ENCODE data around the gene ARHGAP32.

Gene ARHGAP32

GRCh38 chr11:129063118-129063517 is 129.0 kb downstream of the ARHGAP32 start:
- in situ Hi-C loops (cut with MboI; ENCODE audit: low sequenced_read_pairs): no loop called here
- Histone ChIP-seq H3K36me3 (replicated peaks) (no peaks in the 10 kb centered on the region), H3K4me1 (peaks cover 10% of the 10 kb centered on the region), H3K4me3 (no peak overlapping the region), H3K9me3 (no peaks in the 10 kb centered on the region), H3K27me3 (ENCODE audit: low read depth) (no peaks in the 10 kb centered on the region)
- no peak for DNase-seq (ENCODE audit: low spot score in 2 of 2)

DNA sequence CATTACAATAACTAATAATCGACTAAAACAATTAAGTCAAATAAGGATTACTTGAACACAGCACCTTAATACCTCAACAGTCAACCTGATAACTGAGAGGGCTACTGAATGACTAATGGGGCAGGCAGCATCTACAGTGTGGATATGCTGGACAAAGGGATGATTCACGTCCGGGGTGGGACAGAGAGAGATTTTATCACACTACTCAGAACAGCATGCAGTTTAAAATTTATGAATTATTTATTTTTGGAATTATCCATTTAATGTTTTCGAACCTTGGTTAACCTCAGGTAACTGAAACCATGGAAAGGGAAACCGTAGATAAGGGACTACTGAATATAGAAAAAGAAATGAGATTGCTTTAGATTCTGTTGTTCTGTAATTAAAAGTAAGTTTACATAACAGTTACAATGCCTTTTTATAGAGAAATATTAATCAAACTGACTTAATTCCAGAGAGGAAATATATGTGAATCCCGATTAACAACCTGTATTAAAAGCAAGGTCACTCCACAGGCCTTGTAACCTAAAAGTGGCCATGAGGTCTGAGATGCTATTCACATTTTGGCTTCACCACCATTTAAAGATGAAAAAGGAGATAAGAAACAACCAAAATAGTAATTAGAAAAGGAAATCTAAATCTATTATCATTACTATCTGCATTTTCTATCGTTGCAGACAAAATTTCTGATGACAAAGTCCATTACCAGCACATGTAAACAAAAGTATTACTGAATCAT is 130.5 kb downstream of the ARHGAP32 start:
- Histone ChIP-seq H3K27me3 (ENCODE audit: low read depth) (no peaks in the 10 kb centered on the region), H3K4me3 (no peak overlapping the region), H3K36me3 (replicated peaks) (no peaks in the 10 kb centered on the region), H3K4me1 (no peaks in the 10 kb centered on the region), H3K9me3 (no peaks in the 10 kb centered on the region)
- in situ Hi-C loops (cut with MboI; ENCODE audit: low sequenced_read_pairs): no loop called here
- DNase-seq (ENCODE audit: low spot score in 2 of 2): no peak

DNA sequence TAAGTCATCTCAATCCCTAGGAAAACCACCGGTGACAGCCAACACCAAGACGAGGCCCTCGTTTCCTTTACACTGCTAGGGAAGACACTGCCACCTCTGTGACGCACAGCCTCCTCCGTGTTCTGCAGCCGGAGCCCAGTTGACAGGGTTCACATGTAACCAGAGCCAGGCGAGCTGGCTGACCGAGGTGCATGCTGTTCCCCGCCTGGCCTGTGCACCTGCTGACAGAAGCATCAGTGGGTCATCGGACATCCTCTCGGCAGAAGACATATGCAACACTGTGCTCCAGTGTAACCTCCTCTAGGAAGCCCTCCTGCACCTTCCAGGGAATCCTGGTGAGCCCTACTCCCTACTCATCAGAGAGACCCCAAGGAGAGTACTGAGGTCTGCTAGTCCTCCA is 135.2 kb downstream of the ARHGAP32 start:
- in situ Hi-C loops (cut with MboI; ENCODE audit: low sequenced_read_pairs): no loop called here

GRCh38 chr11:129055196-129055595 is 136.9 kb downstream of the ARHGAP32 start:
- H3K4me3 ChIP-seq: no peak overlapping the region
- no peaks in the 10 kb centered on the region for H3K36me3 ChIP-seq (replicated peaks)
- in situ Hi-C loops (cut with MboI; ENCODE audit: low sequenced_read_pairs): no loop called here
- H3K27me3 ChIP-seq (ENCODE audit: low read depth): no peaks in the 10 kb centered on the region
- no peak for DNase-seq (ENCODE audit: low spot score in 2 of 2)
- no peaks in the 10 kb centered on the region for H3K9me3 ChIP-seq
- H3K4me1 ChIP-seq: no peaks in the 10 kb centered on the region

More for the DNA sequence above, 135.2 kb downstream of the ARHGAP32 start:
- no peak overlapping the region for H3K4me3 ChIP-seq
- no peaks in the 10 kb centered on the region for H3K27me3 ChIP-seq (ENCODE audit: low read depth)
- no peaks in the 10 kb centered on the region for H3K9me3 ChIP-seq
- H3K4me1 ChIP-seq: no peaks in the 10 kb centered on the region
- H3K36me3 ChIP-seq (replicated peaks): no peaks in the 10 kb centered on the region
- DNase-seq (ENCODE audit: low spot score in 2 of 2): no peak

GRCh38 chr11:129048911-129049310 is 143.2 kb downstream of the ARHGAP32 start:
- in situ Hi-C loops (cut with MboI; ENCODE audit: low sequenced_read_pairs): no loop called here
- H3K9me3 ChIP-seq: no peaks in the 10 kb centered on the region

DNA sequence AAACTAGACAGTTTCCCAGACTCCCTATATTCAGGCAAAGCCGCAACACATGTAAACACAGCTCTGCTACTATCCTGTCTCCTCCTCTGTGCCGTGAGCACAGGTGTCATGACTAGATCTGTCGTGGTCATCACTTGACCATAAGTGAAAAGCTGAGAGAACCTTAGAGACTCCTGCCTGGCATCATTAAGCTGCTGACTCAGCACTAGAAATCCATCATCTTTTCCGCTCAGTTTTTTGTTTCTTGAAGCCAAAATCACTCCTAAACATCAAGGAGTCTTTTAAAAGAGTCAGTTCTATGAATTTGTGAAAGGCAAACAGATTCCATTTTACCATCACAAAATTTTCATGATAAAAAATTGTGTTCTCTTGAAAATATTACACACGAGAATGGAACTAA is 147.0 kb downstream of the ARHGAP32 start:
- Histone ChIP-seq H3K4me1 (no peaks in the 10 kb centered on the region), H3K4me3 (no peak overlapping the region), H3K9me3 (no peaks in the 10 kb centered on the region), H3K27me3 (ENCODE audit: low read depth) (no peaks in the 10 kb centered on the region), H3K36me3 (replicated peaks) (no peaks in the 10 kb centered on the region)
- DNase-seq (ENCODE audit: low spot score in 2 of 2): no peak
- in situ Hi-C loops (cut with MboI; ENCODE audit: low sequenced_read_pairs): no loop called here

More at GRCh38 chr11:129048911-129049310, 143.2 kb downstream of the ARHGAP32 start:
- Histone ChIP-seq H3K36me3 (replicated peaks) (no peaks in the 10 kb centered on the region), H3K4me1 (no peaks in the 10 kb centered on the region), H3K27me3 (ENCODE audit: low read depth) (no peaks in the 10 kb centered on the region), H3K4me3 (no peak overlapping the region)
- no peak for DNase-seq (ENCODE audit: low spot score in 2 of 2)

DNA sequence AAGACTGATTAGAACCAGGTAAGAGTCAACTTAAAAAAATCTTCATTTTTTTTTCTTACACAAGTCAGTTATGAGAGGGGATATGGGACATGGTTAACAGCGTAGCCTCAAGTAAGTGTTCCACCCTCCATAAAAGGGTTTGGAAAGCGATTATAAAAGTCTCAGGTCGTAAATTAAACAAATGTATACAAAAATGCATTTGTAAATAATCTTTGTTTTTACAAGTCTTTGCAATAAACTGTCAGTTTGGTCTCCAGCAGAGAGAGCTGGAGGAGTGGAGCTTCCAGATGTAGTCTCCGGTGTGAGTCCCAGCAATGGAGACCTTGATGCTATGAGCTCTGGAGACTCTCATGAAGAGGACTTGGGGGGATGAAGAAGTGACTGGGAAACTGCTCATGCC is 149.6 kb downstream of the ARHGAP32 start:
- Histone ChIP-seq H3K4me3 (no peak overlapping the region), H3K36me3 (replicated peaks) (no peaks in the 10 kb centered on the region), H3K4me1 (no peaks in the 10 kb centered on the region), H3K9me3 (no peaks in the 10 kb centered on the region), H3K27me3 (ENCODE audit: low read depth) (no peaks in the 10 kb centered on the region)
- in situ Hi-C loops (cut with MboI; ENCODE audit: low sequenced_read_pairs): no loop called here
- DNase-seq (ENCODE audit: low spot score in 2 of 2): no peak

DNA sequence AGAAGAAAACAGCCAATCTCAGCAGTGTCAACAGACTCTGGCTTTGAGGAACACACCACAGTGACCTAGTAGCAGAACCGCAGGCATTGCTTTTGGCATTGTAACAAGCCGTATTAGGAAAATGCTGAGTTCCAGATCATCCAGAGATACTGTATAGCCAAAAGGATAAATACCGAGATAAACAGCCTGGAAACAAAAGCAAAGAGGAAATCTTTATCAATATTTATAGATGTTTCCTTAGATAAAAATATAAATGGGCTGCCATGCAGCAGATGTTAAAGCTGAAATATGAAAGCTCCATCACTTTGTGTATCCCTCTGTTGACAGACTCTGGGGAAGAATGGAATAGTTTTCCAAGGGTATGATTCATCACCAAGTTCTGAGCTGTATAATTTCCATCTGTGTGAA is 150.5 kb downstream of the ARHGAP32 start:
- no peaks in the 10 kb centered on the region for H3K36me3 ChIP-seq (replicated peaks)
- in situ Hi-C loops (cut with MboI; ENCODE audit: low sequenced_read_pairs): no loop called here
- no peaks in the 10 kb centered on the region for H3K27me3 ChIP-seq (ENCODE audit: low read depth)

DNA sequence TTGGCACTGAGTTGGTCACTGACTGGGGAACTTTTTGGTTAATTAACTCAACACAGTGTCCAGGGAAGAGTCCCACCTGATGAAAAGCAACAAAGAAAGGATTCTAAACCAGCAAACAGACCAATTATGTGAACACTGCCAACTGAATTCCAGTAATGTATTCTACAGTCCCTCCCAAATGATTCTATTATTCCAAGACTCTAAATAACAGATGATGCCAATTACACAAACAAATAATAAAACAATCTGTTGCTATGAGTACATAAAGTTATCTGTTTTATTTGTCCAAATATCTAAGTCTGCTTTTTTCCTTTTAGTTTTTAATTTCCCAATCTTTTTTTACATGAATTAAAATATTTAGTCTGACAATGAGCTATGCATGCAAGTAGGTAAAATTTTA is 151.2 kb downstream of the ARHGAP32 start:
- Histone ChIP-seq H3K9me3 (no peaks in the 10 kb centered on the region), H3K4me1 (no peaks in the 10 kb centered on the region), H3K4me3 (no peak overlapping the region), H3K36me3 (replicated peaks) (no peaks in the 10 kb centered on the region), H3K27me3 (ENCODE audit: low read depth) (no peaks in the 10 kb centered on the region)
- DNase-seq (ENCODE audit: low spot score in 2 of 2): no peak
- in situ Hi-C loops (cut with MboI; ENCODE audit: low sequenced_read_pairs): no loop called here

More for the DNA sequence above, 150.5 kb downstream of the ARHGAP32 start:
- Histone ChIP-seq H3K9me3 (no peaks in the 10 kb centered on the region), H3K4me3 (no peak overlapping the region), H3K4me1 (no peaks in the 10 kb centered on the region)
- DNase-seq (ENCODE audit: low spot score in 2 of 2): no peak

GRCh38 chr11:129035244-129035643 is 156.9 kb downstream of the ARHGAP32 start:
- H3K9me3 ChIP-seq: no peaks in the 10 kb centered on the region
- H3K4me3 ChIP-seq: no peak overlapping the region
- in situ Hi-C loops (cut with MboI; ENCODE audit: low sequenced_read_pairs): no loop called here
- H3K4me1 ChIP-seq: peaks cover 11% of the 10 kb centered on the region
- H3K27me3 ChIP-seq (ENCODE audit: low read depth): no peaks in the 10 kb centered on the region
- DNase-seq (ENCODE audit: low spot score in 2 of 2): no peak
- H3K36me3 ChIP-seq (replicated peaks): no peaks in the 10 kb centered on the region

DNA sequence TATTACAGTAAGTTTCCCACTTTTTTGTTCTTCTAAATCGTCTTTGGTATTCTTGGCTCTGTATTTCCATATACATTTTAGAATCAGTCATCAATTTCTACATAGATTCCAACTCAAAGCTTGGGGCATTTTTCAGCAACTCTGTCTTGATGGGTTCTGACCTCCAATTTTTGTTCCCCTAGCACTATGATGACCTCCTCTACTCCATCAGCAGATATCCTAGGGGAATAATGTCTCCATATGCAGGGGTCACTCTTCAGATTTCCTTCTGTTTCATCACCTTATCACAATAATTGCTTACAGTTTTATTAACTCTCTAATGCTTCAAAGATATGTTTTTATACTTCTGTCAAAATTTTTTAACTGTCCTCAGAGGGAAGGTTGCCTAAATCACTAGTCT is 158.1 kb downstream of the ARHGAP32 start:
- Histone ChIP-seq H3K36me3 (replicated peaks) (no peaks in the 10 kb centered on the region), H3K4me1 (peaks cover 11% of the 10 kb centered on the region), H3K27me3 (ENCODE audit: low read depth) (no peaks in the 10 kb centered on the region), H3K9me3 (no peaks in the 10 kb centered on the region), H3K4me3 (no peak overlapping the region)
- in situ Hi-C loops (cut with MboI; ENCODE audit: low sequenced_read_pairs): no loop called here
- no peak for DNase-seq (ENCODE audit: low spot score in 2 of 2)

DNA sequence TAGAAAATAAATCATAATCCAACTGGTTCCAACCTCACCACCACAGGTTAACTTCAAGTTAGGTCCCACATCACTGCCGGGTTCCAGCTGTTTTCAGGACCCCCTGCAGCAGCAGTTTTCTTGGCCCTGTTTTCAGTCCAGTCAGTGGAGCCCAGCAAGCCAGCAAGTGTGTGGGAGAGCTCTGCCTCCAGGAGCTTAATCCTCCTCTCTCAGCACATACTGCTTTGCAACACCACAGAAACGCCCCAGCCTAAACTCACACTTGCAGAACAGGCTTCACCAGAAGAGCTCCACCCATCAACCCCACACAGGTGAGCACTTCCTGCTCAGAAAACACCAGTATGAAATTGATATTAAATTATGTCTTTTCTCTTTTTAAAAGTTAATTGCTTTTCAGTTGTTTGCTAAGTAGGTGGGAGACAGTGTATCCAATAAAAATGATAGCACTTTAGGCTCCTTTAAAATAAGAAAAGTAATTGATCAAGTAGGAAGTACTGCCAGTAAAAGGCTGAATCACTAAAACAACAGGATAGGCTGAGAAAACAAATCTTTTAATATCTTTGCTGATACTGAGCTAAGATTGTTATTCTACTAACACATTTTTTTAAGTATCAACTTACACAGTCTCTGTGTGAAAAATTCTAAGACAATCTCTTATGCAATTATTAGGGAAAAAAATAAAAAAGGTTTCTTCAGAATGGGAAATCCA is 168.0 kb downstream of the ARHGAP32 start:
- H3K4me3 ChIP-seq: no peak overlapping the region
- H3K27me3 ChIP-seq (ENCODE audit: low read depth): no peaks in the 10 kb centered on the region
- DNase-seq (ENCODE audit: low spot score in 2 of 2): no peak
- in situ Hi-C loops (cut with MboI; ENCODE audit: low sequenced_read_pairs): no loop called here
- H3K4me1 ChIP-seq: no peaks in the 10 kb centered on the region
- H3K36me3 ChIP-seq (replicated peaks): no peaks in the 10 kb centered on the region
- H3K9me3 ChIP-seq: no peaks in the 10 kb centered on the region

DNA sequence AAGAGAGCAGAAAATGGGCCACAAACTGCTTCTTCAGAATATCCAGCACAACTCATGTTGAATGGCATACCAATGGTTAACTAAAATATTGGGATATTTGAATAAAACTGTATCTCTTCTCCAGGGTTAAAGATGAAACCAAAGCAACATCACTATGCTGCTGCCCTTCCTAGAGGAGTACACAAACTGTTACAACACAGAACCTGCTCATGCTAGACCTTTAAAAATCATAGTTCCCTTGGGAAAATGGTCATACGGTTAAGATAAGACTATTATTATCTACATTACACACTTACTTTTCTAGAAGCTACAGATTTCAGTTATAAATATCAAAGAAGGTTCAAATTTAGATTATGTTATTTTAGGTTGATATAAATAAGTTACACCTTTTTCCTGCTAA is 170.8 kb downstream of the ARHGAP32 start:
- in situ Hi-C loops (cut with MboI; ENCODE audit: low sequenced_read_pairs): no loop called here
- no peak for DNase-seq (ENCODE audit: low spot score in 2 of 2)
- Histone ChIP-seq H3K9me3 (no peaks in the 10 kb centered on the region), H3K4me1 (no peaks in the 10 kb centered on the region), H3K27me3 (ENCODE audit: low read depth) (no peaks in the 10 kb centered on the region), H3K36me3 (replicated peaks) (no peaks in the 10 kb centered on the region), H3K4me3 (no peak overlapping the region)

- no peak overlapping the region for H3K4me3 ChIP-seq
- H3K4me1 ChIP-seq: no peaks in the 10 kb centered on the region
- no peaks in the 10 kb centered on the region for H3K27me3 ChIP-seq (ENCODE audit: low read depth)
- H3K9me3 ChIP-seq: no peaks in the 10 kb centered on the region
- H3K36me3 ChIP-seq (replicated peaks): no peaks in the 10 kb centered on the region
- in situ Hi-C loops (cut with MboI; ENCODE audit: low sequenced_read_pairs): no loop called here
- DNase-seq (ENCODE audit: low spot score in 2 of 2): no peak
These were observed 173.1 kb downstream of the ARHGAP32 start for GRCh38 chr11:129018991-129019390.
